Measurements from ENCODE around the gene NAP1L5. TPM values are rescaled to one million over a fixed set of nuclear protein-coding genes. Genes with fewer than 3 reads are reported as not detected.
A peak's percentile ranks its signal among the peaks of the same experiment; 100 is the strongest.

The NAP1L5 gene
- total RNA-seq = 1 to 10 TPM; 3.3 to 4.2 TPM

- Mint-ChIP-seq H3K4me1 (peaks cover 8% of the 10 kb centered on the region), H3K27ac (peak within 1 kb of the TSS; percentile 83), H3K9me3 (peaks cover 1% of the 10 kb centered on the region), H3K27me3 (no peaks in the 10 kb centered on the region), H3K4me3 (peak within 1 kb of the TSS; percentile 86), H3K36me3 (peaks cover 12% of the 10 kb centered on the region)
- ATAC-seq (ENCODE audit: low read depth) (peak; percentile 89), DNase-seq (peak; percentile 75)
- POLR2A ChIA-PET = interaction anchor here (1.5 kb wide), 1 partner anchor 98 kb away, joined by 4 read pairs; no protein-coding TSS in a partner anchor
Measured at GRCh38 chr4:88697588-88698329, at the start of gene NAP1L5. NAP1L5 (minus strand) TSS chr4:88697829; CDS start chr4:88697754, 75 bp downstream.

GRCh38 chr4:88747351-88747750, 49.7 kb upstream of the NAP1L5 start:
- H3K4me3 Mint-ChIP-seq = no peak overlapping the region
- H3K4me1 Mint-ChIP-seq = peaks cover 1% of the 10 kb centered on the region
- peaks cover 20% of the 10 kb centered on the region for H3K36me3 Mint-ChIP-seq
- no peak overlapping the region for H3K27ac Mint-ChIP-seq
- DNase-seq (no peak), ATAC-seq (ENCODE audit: low read depth) (no peak)
- POLR2A ChIA-PET = no interaction called here
- H3K27me3 Mint-ChIP-seq = no peaks in the 10 kb centered on the region
- H3K9me3 Mint-ChIP-seq = no peaks in the 10 kb centered on the region

- H3K27me3 Mint-ChIP-seq = no peaks in the 10 kb centered on the region
- POLR2A ChIA-PET = no interaction called here
- no peaks in the 10 kb centered on the region for H3K9me3 Mint-ChIP-seq
- no peak overlapping the region for H3K27ac Mint-ChIP-seq
- H3K4me3 Mint-ChIP-seq = no peak overlapping the region
- H3K4me1 Mint-ChIP-seq = no peaks in the 10 kb centered on the region
- ATAC-seq (ENCODE audit: low read depth) = no peak
- peaks cover 17% of the 10 kb centered on the region for H3K36me3 Mint-ChIP-seq
- no peak for DNase-seq
Measured at GRCh38 chr4:88746206-88746605, 48.6 kb upstream of the NAP1L5 start.

GRCh38 chr4:88745581-88746163, 48.0 kb upstream of the NAP1L5 start:
- POLR2A ChIA-PET = no interaction called here
- Mint-ChIP-seq H3K36me3 (peaks cover 17% of the 10 kb centered on the region), H3K4me3 (no peak overlapping the region), H3K4me1 (no peaks in the 10 kb centered on the region), H3K27me3 (no peaks in the 10 kb centered on the region), H3K27ac (no peak overlapping the region), H3K9me3 (no peaks in the 10 kb centered on the region)
- DNase-seq = no peak
- no peak for ATAC-seq (ENCODE audit: low read depth)

- POLR2A ChIA-PET = no interaction called here
- DNase-seq (no peak), ATAC-seq (ENCODE audit: low read depth) (no peak)
- Mint-ChIP-seq H3K9me3 (no peaks in the 10 kb centered on the region), H3K36me3 (peaks cover 17% of the 10 kb centered on the region), H3K4me3 (no peak overlapping the region), H3K27me3 (no peaks in the 10 kb centered on the region), H3K27ac (no peak overlapping the region), H3K4me1 (no peaks in the 10 kb centered on the region)
Measured at GRCh38 chr4:88745175-88745574, 47.5 kb upstream of the NAP1L5 start.

- no peaks in the 10 kb centered on the region for H3K27me3 Mint-ChIP-seq
- no peaks in the 10 kb centered on the region for H3K9me3 Mint-ChIP-seq
- ATAC-seq (ENCODE audit: low read depth) = no peak
- H3K36me3 Mint-ChIP-seq = peaks cover 14% of the 10 kb centered on the region
- H3K4me1 Mint-ChIP-seq = no peaks in the 10 kb centered on the region
- POLR2A ChIA-PET = no interaction called here
- no peak for DNase-seq
- H3K4me3 Mint-ChIP-seq = no peak overlapping the region
- H3K27ac Mint-ChIP-seq = no peak overlapping the region
Measured at GRCh38 chr4:88744609-88745008, 47.0 kb upstream of the NAP1L5 start.

- POLR2A ChIA-PET = no interaction called here
- Mint-ChIP-seq H3K27ac (no peak overlapping the region), H3K9me3 (no peaks in the 10 kb centered on the region), H3K27me3 (no peaks in the 10 kb centered on the region), H3K4me1 (no peaks in the 10 kb centered on the region), H3K36me3 (peaks cover 11% of the 10 kb centered on the region), H3K4me3 (no peak overlapping the region)
- DNase-seq (no peak), ATAC-seq (ENCODE audit: low read depth) (no peak)
Measured at GRCh38 chr4:88743696-88744095, 46.1 kb upstream of the NAP1L5 start.

GRCh38 chr4:88742561-88742960, 44.9 kb upstream of the NAP1L5 start:
- Mint-ChIP-seq H3K4me1 (peaks cover 6% of the 10 kb centered on the region), H3K36me3 (peaks cover 8% of the 10 kb centered on the region), H3K4me3 (no peak overlapping the region), H3K27ac (no peak overlapping the region), H3K27me3 (no peaks in the 10 kb centered on the region), H3K9me3 (no peaks in the 10 kb centered on the region)
- ATAC-seq (ENCODE audit: low read depth) (no peak), DNase-seq (no peak)
- POLR2A ChIA-PET = no interaction called here

GRCh38 chr4:88738180-88738579, 40.6 kb upstream of the NAP1L5 start:
- POLR2A ChIA-PET = no interaction called here
- DNase-seq (no peak), ATAC-seq (ENCODE audit: low read depth) (no peak)
- H3K9me3 Mint-ChIP-seq = no peaks in the 10 kb centered on the region
- H3K4me3 Mint-ChIP-seq = no peak overlapping the region
- H3K36me3 Mint-ChIP-seq = peaks cover 8% of the 10 kb centered on the region
- H3K27me3 Mint-ChIP-seq = no peaks in the 10 kb centered on the region
- no peak overlapping the region for H3K27ac Mint-ChIP-seq
- H3K4me1 Mint-ChIP-seq = peaks cover 11% of the 10 kb centered on the region

- DNase-seq (no peak), ATAC-seq (ENCODE audit: low read depth) (peak; percentile 75)
- Mint-ChIP-seq H3K4me1 (peaks cover 11% of the 10 kb centered on the region), H3K27me3 (no peaks in the 10 kb centered on the region), H3K27ac (no peak overlapping the region), H3K4me3 (peak overlapping the region; percentile 69), H3K9me3 (no peaks in the 10 kb centered on the region), H3K36me3 (peaks cover 8% of the 10 kb centered on the region)
- POLR2A ChIA-PET = no interaction called here
Measured at GRCh38 chr4:88737307-88737941, 39.8 kb upstream of the NAP1L5 start.

GRCh38 chr4:88736264-88736663, 38.6 kb upstream of the NAP1L5 start:
- Mint-ChIP-seq H3K9me3 (no peaks in the 10 kb centered on the region), H3K4me1 (peaks cover 11% of the 10 kb centered on the region), H3K4me3 (no peak overlapping the region), H3K36me3 (peaks cover 8% of the 10 kb centered on the region), H3K27ac (no peak overlapping the region), H3K27me3 (no peaks in the 10 kb centered on the region)
- POLR2A ChIA-PET = no interaction called here
- DNase-seq (no peak), ATAC-seq (ENCODE audit: low read depth) (no peak)

- no peak for ATAC-seq (ENCODE audit: low read depth)
- H3K27ac Mint-ChIP-seq = no peak overlapping the region
- no peak for DNase-seq
- POLR2A ChIA-PET = no interaction called here
- H3K4me3 Mint-ChIP-seq = no peak overlapping the region
- no peaks in the 10 kb centered on the region for H3K9me3 Mint-ChIP-seq
- H3K36me3 Mint-ChIP-seq = peaks cover 14% of the 10 kb centered on the region
- no peaks in the 10 kb centered on the region for H3K27me3 Mint-ChIP-seq
- H3K4me1 Mint-ChIP-seq = peaks cover 11% of the 10 kb centered on the region
Measured at GRCh38 chr4:88735564-88735963, 37.9 kb upstream of the NAP1L5 start.

GRCh38 chr4:88734403-88734949, 36.8 kb upstream of the NAP1L5 start:
- Mint-ChIP-seq H3K27me3 (no peaks in the 10 kb centered on the region), H3K4me1 (peaks cover 11% of the 10 kb centered on the region), H3K27ac (no peak overlapping the region), H3K36me3 (peaks cover 15% of the 10 kb centered on the region), H3K9me3 (no peaks in the 10 kb centered on the region), H3K4me3 (no peak overlapping the region)
- POLR2A ChIA-PET = no interaction called here
- no peak for DNase-seq
- no peak for ATAC-seq (ENCODE audit: low read depth)

All from activated naive CD8-positive, alpha-beta T cell treated with anti-CD3 and anti-CD28 coated beads, Interleukin-2, amount 10 ng/mL, durations not matched to agents 7 days and 5 days (primary cell).